Mammary epithelial cell (primary cell): ENCODE measurements around the gene CRB2.

Source experiments
- EZH2 ChIP-seq: IDR thresholded peaks from 2 replicates; pipeline ENCODE4 v1.6.1; 2012; ENCODE audit warnings: low read length, inconsistent platforms, borderline replicate concordance
- TF ChIP-seq, protein P1 (sequence below), 2 donors: IDR thresholded peaks in 1 of 2; conservative IDR thresholded peaks in 1 of 2; 2 replicates each; pipeline ENCODE4 v1.5.1; 2011 to 2012; ENCODE audit warnings: inconsistent platforms in 2 of 2, low read length in 2 of 2, mild to moderate bottlenecking in 2 of 2, control low read depth in 1 of 2, low read depth in 1 of 2; ENCODE audit not compliant: insufficient read depth in 1 of 2; ENCODE audit errors: extremely low read depth in 1 of 2

DNA sequence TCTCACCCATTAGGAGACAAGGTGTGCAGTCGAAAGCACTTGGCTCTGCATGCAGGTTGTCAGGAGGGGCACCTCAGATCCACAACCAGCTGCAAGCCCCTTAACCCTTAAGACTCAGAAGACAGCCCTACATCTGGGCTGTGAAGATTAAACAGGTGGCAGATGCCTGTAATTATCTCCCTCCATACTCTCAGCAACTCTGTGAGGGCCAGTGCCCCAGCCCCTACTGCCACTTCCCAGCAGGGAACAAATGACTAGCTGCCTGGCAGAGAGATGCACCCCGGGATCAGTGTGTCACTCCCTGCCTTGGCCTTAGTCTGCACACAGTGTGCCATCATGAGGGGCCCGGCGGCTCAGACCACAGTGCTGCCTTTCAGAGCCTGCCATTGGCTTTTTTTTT lies 42.0 kb downstream of the CRB2 start:
- TF ChIP-seq, protein P1, sequence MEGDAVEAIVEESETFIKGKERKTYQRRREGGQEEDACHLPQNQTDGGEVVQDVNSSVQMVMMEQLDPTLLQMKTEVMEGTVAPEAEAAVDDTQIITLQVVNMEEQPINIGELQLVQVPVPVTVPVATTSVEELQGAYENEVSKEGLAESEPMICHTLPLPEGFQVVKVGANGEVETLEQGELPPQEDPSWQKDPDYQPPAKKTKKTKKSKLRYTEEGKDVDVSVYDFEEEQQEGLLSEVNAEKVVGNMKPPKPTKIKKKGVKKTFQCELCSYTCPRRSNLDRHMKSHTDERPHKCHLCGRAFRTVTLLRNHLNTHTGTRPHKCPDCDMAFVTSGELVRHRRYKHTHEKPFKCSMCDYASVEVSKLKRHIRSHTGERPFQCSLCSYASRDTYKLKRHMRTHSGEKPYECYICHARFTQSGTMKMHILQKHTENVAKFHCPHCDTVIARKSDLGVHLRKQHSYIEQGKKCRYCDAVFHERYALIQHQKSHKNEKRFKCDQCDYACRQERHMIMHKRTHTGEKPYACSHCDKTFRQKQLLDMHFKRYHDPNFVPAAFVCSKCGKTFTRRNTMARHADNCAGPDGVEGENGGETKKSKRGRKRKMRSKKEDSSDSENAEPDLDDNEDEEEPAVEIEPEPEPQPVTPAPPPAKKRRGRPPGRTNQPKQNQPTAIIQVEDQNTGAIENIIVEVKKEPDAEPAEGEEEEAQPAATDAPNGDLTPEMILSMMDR (conservative IDR thresholded peaks at IDR 0.05 in 1 of 2, IDR thresholded peaks at IDR 0.05 in 1 of 2; ENCODE audit: extremely low read depth in 1 of 2, insufficient read depth in 1 of 2, low read depth in 1 of 2, low read length in 2 of 2), result no peak
- no peak for TF ChIP-seq EZH2
